NCI-H1694 treated with DMSO at 0.1 percent for 48 hours (cell line): ENCODE data around the gene PCDHA11.
"Not testable (repeated sequence)": the region's sequence is repeated elsewhere in the genome, so short reads cannot be mapped to it uniquely, and the experiment has no call there.

Experiments used
- DNase-seq: peaks from one replicate; lab custom pipeline; 2025; lab: John Stamatoyannopoulos, UW

Gene PCDHA11

GRCh38 chr5:140868721-140869554, at the start of gene PCDHA11:
TSS of gene PCDHA11 (plus strand) at chr5:140868957. CDS start at chr5:140869104, 147 bp downstream.
- DNase-seq: peak; percentile 84

- no peak for DNase-seq
These were observed 47.1 kb upstream of the PCDHA11 start, which contains the start of gene PCDHA5 for GRCh38 chr5:140821375-140822280. TSS of gene PCDHA5 (plus strand) at chr5:140821613.

GRCh38 chr5:140822281-140822629, 46.5 kb upstream of the PCDHA11 start:
- DNase-seq: no peak

GRCh38 chr5:140822969-140823368, 45.8 kb upstream of the PCDHA11 start:
- not testable (repeated sequence) for DNase-seq

GRCh38 chr5:140823475-140823874, 45.3 kb upstream of the PCDHA11 start:
- no peak for DNase-seq

- no peak for DNase-seq
These were observed 40.9 kb upstream of the PCDHA11 start, which contains the start of gene PCDHA6 for GRCh38 chr5:140827704-140828361. TSS of gene PCDHA6 (plus strand) at chr5:140827960. CDS start at chr5:140828092, 132 bp downstream.

- DNase-seq: no peak
These were observed 40.4 kb upstream of the PCDHA11 start for GRCh38 chr5:140828362-140828737.

- DNase-seq: not testable (repeated sequence)
These were observed 39.0 kb upstream of the PCDHA11 start for GRCh38 chr5:140829511-140830501.

- no peak for DNase-seq
These were observed 34.8 kb upstream of the PCDHA11 start, which contains the start of gene PCDHA7 for GRCh38 chr5:140833993-140834392. TSS of gene PCDHA7 (plus strand) at chr5:140834269. CDS start at chr5:140834384, 115 bp downstream.

- not testable (repeated sequence) for DNase-seq
These were observed 34.2 kb upstream of the PCDHA11 start for GRCh38 chr5:140834439-140835008.

GRCh38 chr5:140835622-140836510, 32.9 kb upstream of the PCDHA11 start:
- DNase-seq: no peak

- DNase-seq: peak; percentile 56
These were observed 27.5 kb upstream of the PCDHA11 start, which contains the start of gene PCDHA8 for GRCh38 chr5:140840978-140841962. TSS of gene PCDHA8 (plus strand) at chr5:140841187. CDS start at chr5:140841322, 135 bp downstream.

GRCh38 chr5:140842798-140843733, 25.7 kb upstream of the PCDHA11 start:
- DNase-seq: no peak

GRCh38 chr5:140848139-140849102, 20.3 kb upstream of the PCDHA11 start, which contains the start of gene PCDHA9:
TSS of gene PCDHA9 (plus strand) at chr5:140848382. CDS start at chr5:140848496, 114 bp downstream.
- not testable (repeated sequence) for DNase-seq

GRCh38 chr5:140849831-140850634, 18.7 kb upstream of the PCDHA11 start:
- DNase-seq: not testable (repeated sequence)
